ENCODE results near the gene SCUBE3. TPM values are rescaled to one million over a fixed set of nuclear protein-coding genes. Genes with fewer than 3 reads are reported as not detected.

Gene SCUBE3
- total and polyA plus RNA-seq, 2 of the 4 experiments (the other 2 are of a cell fraction) = 19.9 to 45.5 TPM

- H3K14ac ChIP-seq (replicated peaks; ENCODE audit: low read depth, low read length) = peak overlapping the region; percentile 46
- ChIA-PET CTCF (no interaction called here), POLR2A (ENCODE audit: unreplicated experiment) (no interaction called here)
- peaks cover 29% of the 10 kb centered on the region for H3K9me1 ChIP-seq (ENCODE audit: insufficient read depth, low read length)
- H3K4me3 ChIP-seq (ENCODE audit: insufficient read depth, low read depth, low read length) = no peak overlapping the region
- TF ChIP-seq CHD1 (IDR thresholded peaks at IDR 0.05; ENCODE audit: low read depth, low read length) (no peak), MAZ (IDR thresholded peaks at IDR 0.05; ENCODE audit: borderline replicate concordance, low read depth, low read length) (no peak), POLR2A (IDR thresholded peaks at IDR 0.05; ENCODE audit: low read depth, low read length) (no peak), ELK1 (IDR thresholded peaks at IDR 0.05; ENCODE audit: borderline replicate concordance, low read depth, low read length) (no peak), USF2 (IDR thresholded peaks at IDR 0.05; ENCODE audit: low read depth, low read length) (no peak), RCOR1 (IDR thresholded peaks at IDR 0.05; ENCODE audit: insufficient replicate concordance, low read length) (no peak), MAFK (IDR thresholded peaks at IDR 0.05; ENCODE audit: low read depth, low read length) (no peak), RAD21 (IDR thresholded peaks at IDR 0.05; ENCODE audit: low read length) (no peak), FOS (IDR thresholded peaks at IDR 0.05; ENCODE audit: low read depth, low read length) (no peak), CEBPB (IDR thresholded peaks at IDR 0.05; ENCODE audit: low read depth, low read length) (no peak), NFE2L2 (IDR thresholded peaks at IDR 0.05; ENCODE audit: low read depth, low read length) (no peak), BHLHE40 (IDR thresholded peaks at IDR 0.05; ENCODE audit: low read depth, low read length) (no peak)
- H3K23ac ChIP-seq (ENCODE audit: low read depth, low read length) = peak overlapping the region; percentile 71; the same call in 1 of the 2 replicates
- H3K27me3 ChIP-seq (ENCODE audit: control insufficient read depth, insufficient read depth, low read length) = no peaks in the 10 kb centered on the region
- in situ Hi-C loops (cut with MboI; ENCODE audit: low sequenced_read_pairs) (no loop called here), dilution Hi-C loops (cut with HindIII; ENCODE audit: low sequenced_read_pairs, unreplicated experiment) (no loop called here), intact Hi-C loops (cut with micrococcal nuclease) (no loop called here)
- no peak overlapping the region; the same call in 1 of the 2 replicates for H4K5ac ChIP-seq (ENCODE audit: low read depth, low read length)
- no peak overlapping the region for H3K4me2 ChIP-seq (ENCODE audit: low read depth, low read length)
- WGBS, 2 experiments (ENCODE audit: extremely low coverage in 2 of 2, insufficient read length in 1 of 2) = 60% methylated on average over 1 of the region's 2 CpGs; no CpG with 5 or more reads in 1 of the 2 experiments
- peak overlapping the region; percentile 81 for H3K4ac ChIP-seq (ENCODE audit: low read depth, low read length)
- peak overlapping the region; percentile 90; the same call in 2 of the 3 replicates for H2BK15ac ChIP-seq (ENCODE audit: low read depth, low read length)
- no peak overlapping the region for H3K9ac ChIP-seq (ENCODE audit: low read depth, low read length)
- H4K20me1 ChIP-seq (ENCODE audit: insufficient read depth, low read length) = no peaks in the 10 kb centered on the region
- 0 out of 2 replicates have a peak overlapping the region, but pooled peaks have one; percentile 26 for H3K18ac ChIP-seq (ENCODE audit: low read depth, low read length)
- no peak for DNase-seq
- H3K36me3 ChIP-seq (ENCODE audit: control insufficient read depth, insufficient read depth, low read length) = no peaks in the 10 kb centered on the region
- H4K91ac ChIP-seq (ENCODE audit: insufficient read depth, low read depth, low read length) = 0 out of 2 replicates have a peak overlapping the region, but pooled peaks have one; percentile 11
- no peak for ATAC-seq (ENCODE audit: low read depth)
- H2BK20ac ChIP-seq (ENCODE audit: low read depth, low read length) = peak overlapping the region; percentile 53; the same call in 1 of the 2 replicates
- H2BK5ac ChIP-seq (ENCODE audit: low read depth, low read length, poor library complexity, severe bottlenecking) = peak overlapping the region; percentile 69
- BruUV-seq (replicated peaks) = no TSS peak
- H3K27ac ChIP-seq (ENCODE audit: insufficient read depth, low read length) = no peak overlapping the region
- peak overlapping the region in 1 of 2 experiments; percentile 85; a peak in 3 of 4 replicates for H4K8ac ChIP-seq (ENCODE audit: low read depth in 2 of 2, low read length in 2 of 2)
- H2AFZ ChIP-seq (replicated peaks; ENCODE audit: low read length, poor library complexity) = no peak overlapping the region
- H2AK9ac ChIP-seq (replicated peaks; ENCODE audit: low read depth, low read length, poor library complexity) = peak overlapping the region; percentile 39
- H3K4me1 ChIP-seq (ENCODE audit: control insufficient read depth, insufficient read depth, low read length) = peaks cover 34% of the 10 kb centered on the region
- no peak overlapping the region for H3K56ac ChIP-seq (ENCODE audit: extremely low read depth, insufficient read depth, low read length)
- H3K9me3 ChIP-seq (ENCODE audit: control insufficient read depth, insufficient read depth, low read length) = no peaks in the 10 kb centered on the region
- peak overlapping the region; percentile 40; the same call in 1 of the 2 replicates for H2AK5ac ChIP-seq (ENCODE audit: low read depth, low read length)
- 0 out of 4 replicates have a peak, but pooled peaks cover 0 to 2% of the 10 kb centered on the region in 2 experiments for H3K79me1 ChIP-seq (ENCODE audit: low read depth in 1 of 2, low read length in 2 of 2)
- H2BK120ac ChIP-seq (ENCODE audit: low read depth, low read length) = peak overlapping the region; percentile 61
Measured at GRCh38 chr6:35178012-35178411, 35.7 kb upstream of the SCUBE3 start.

All from IMR-90 (cell line).